Karpas-422 (cell line): ENCODE results near the gene FAM53B. TPM values are rescaled to one million over a fixed set of nuclear protein-coding genes. Genes with fewer than 3 reads are reported as not detected.

Source experiments
- DNase-seq: peaks from one replicate; pipeline ENCODE4 v3.0.0-alpha.2; 2015
- H2AFZ ChIP-seq: fragments of 200-600 bp; sonication (generic); 2 replicates; pipeline ENCODE4 v1.6.1; 2014; ENCODE audit warnings: antibody characterized with exemption, low read length, mixed read lengths
- H3K27ac ChIP-seq: fragments of 200-600 bp; sonication (generic); 2 replicates; pipeline ENCODE4 v1.5.1; 2014; ENCODE audit warnings: mild to moderate bottlenecking, low read length, moderate library complexity
- H3K27me3 ChIP-seq: fragments of 200-600 bp; sonication (generic); 2 replicates; pipeline ENCODE4 v1.6.1; 2014; ENCODE audit warnings: low read length, mixed read lengths
- H3K36me3 ChIP-seq: fragments of 200-600 bp; sonication (generic); 2 replicates; pipeline ENCODE4 v1.6.1; 2014; ENCODE audit warnings: low read length, mixed read lengths; ENCODE audit not compliant: insufficient read depth
- H3K4me1 ChIP-seq: fragments of 200-600 bp; sonication (generic); 2 replicates; pipeline ENCODE4 v1.6.1; 2014; ENCODE audit warnings: mild to moderate bottlenecking, low read length, mixed read lengths
- H3K4me2 ChIP-seq: fragments of 200-600 bp; sonication (generic); 2 replicates; pipeline ENCODE4 v1.6.1; 2014; ENCODE audit warnings: low read length, low read depth, mild to moderate bottlenecking; ENCODE audit not compliant: poor library complexity, severe bottlenecking
- H3K4me3 ChIP-seq: fragments of 200-600 bp; sonication (generic); 2 replicates; pipeline ENCODE4 v1.5.1; 2014; ENCODE audit warnings: mild to moderate bottlenecking, antibody characterized with exemption, low read length, mixed read lengths
- H3K79me2 ChIP-seq: fragments of 200-600 bp; sonication (generic); 2 replicates; pipeline ENCODE4 v1.6.1; 2014; ENCODE audit warnings: mild to moderate bottlenecking, low read length, mixed read lengths
- H3K9ac ChIP-seq: fragments of 200-600 bp; sonication (generic); 2 replicates; pipeline ENCODE4 v1.6.0; 2014; ENCODE audit warnings: low read length
- H3K9me2 ChIP-seq: fragments of 200-600 bp; sonication (generic), shearing (Covaris generic); replicated peaks from 2 replicates; pipeline ENCODE4 v1.6.0; 2014; ENCODE audit warnings: mild to moderate bottlenecking, low read length, moderate library complexity; ENCODE audit not compliant: insufficient read depth
- H3K9me3 ChIP-seq: fragments of 300-700, 200-600 bp; sonication (generic); 2 replicates; pipeline ENCODE4 v1.6.1; 2014; ENCODE audit warnings: low read length, mixed read lengths
- H4K20me1 ChIP-seq: fragments of 200-600 bp; sonication (generic); 2 replicates; pipeline ENCODE4 v1.6.1; 2014; ENCODE audit warnings: mild to moderate bottlenecking, antibody characterized with exemption, low read length, low read depth; ENCODE audit not compliant: insufficient read depth
- total RNA-seq: library from RNA; depleted of rRNA; stranded (reverse); fragments of >200 nt; shearing (Covaris generic); gene quantifications from 2 replicates; pipeline ENCODE4 v1.2.3, GENCODE V29; 2014; ENCODE audit warnings: low replicate concordance

The FAM53B gene
- total RNA-seq, 1 experiment from 2014 or later, result 72.5 TPM

DNA sequence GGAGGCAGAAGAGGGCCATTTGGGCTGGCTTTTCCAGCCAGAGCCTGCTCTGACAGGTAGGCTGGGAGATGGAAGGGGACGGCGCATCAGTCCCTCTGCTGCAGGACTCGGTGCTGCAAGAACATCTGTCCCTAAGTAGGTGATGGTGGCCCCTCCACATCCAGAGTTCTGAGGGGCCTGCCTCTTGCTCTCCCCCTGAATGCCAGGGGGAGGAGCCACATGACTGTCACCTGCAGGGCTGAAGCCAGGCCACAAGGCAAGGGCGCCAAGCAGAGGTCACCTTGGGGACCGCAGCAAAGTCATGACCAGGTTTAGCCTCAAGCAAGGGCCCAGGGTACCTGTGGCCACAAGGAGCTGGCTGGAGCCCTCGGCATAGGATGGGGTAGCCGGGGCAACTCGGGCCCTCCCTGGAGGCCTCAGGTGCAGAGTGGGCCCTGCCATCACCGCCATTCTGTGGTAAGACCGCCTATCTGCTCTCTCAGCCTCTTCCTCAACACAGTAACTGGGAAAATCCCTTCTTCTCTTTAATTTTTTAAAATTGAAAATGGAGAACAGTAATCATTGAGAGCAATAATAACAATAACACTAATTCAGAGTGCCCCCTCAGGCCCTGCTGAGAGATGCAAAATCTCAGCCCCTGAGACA lies 99.3 kb downstream of the FAM53B start:
- no peak overlapping the region for H3K4me3 ChIP-seq
- no peaks in the 10 kb centered on the region for H3K36me3 ChIP-seq
- H3K4me1 ChIP-seq, result peaks cover 43% of the 10 kb centered on the region
- DNase-seq, result no peak
- peaks cover 100% of the 10 kb centered on the region for H3K79me2 ChIP-seq
- no peak overlapping the region for H3K27ac ChIP-seq
- peaks cover 20% of the 10 kb centered on the region for H4K20me1 ChIP-seq
- no peak overlapping the region for H3K4me2 ChIP-seq
- H3K9ac ChIP-seq, result no peak overlapping the region
- no peaks in the 10 kb centered on the region for H3K27me3 ChIP-seq
- H3K9me2 ChIP-seq, result no peaks in the 10 kb centered on the region
- H2AFZ ChIP-seq, result no peak overlapping the region
- no peaks in the 10 kb centered on the region for H3K9me3 ChIP-seq

DNA sequence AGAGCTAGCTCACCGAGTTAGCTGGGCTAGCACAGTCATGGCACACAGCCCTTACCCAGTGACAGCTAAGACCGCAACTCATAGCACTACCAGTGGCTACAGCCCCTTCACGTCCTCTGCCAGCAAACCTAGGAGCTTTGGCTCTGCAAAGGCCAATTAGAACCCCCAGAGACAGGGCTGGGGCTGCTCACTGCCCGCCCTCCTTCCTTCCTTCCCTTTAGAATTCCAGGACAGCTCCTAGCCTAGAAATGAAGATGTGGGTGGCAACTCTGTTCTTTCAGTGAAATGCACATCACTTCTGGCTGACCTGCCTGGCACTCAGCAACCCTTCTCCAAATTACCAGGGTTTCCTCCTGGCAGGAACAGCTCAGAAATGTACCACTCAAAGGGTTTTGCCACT lies 99.9 kb downstream of the FAM53B start:
- Histone ChIP-seq H3K4me3 (no peak overlapping the region), H3K4me2 (no peak overlapping the region), H3K27me3 (no peaks in the 10 kb centered on the region), H3K36me3 (no peaks in the 10 kb centered on the region), H3K4me1 (peaks cover 39% of the 10 kb centered on the region), H3K27ac (no peak overlapping the region), H3K79me2 (peaks cover 100% of the 10 kb centered on the region), H3K9me3 (no peaks in the 10 kb centered on the region), H4K20me1 (peaks cover 23% of the 10 kb centered on the region), H2AFZ (no peak overlapping the region), H3K9me2 (no peaks in the 10 kb centered on the region), H3K9ac (no peak overlapping the region)
- no peak for DNase-seq

DNA sequence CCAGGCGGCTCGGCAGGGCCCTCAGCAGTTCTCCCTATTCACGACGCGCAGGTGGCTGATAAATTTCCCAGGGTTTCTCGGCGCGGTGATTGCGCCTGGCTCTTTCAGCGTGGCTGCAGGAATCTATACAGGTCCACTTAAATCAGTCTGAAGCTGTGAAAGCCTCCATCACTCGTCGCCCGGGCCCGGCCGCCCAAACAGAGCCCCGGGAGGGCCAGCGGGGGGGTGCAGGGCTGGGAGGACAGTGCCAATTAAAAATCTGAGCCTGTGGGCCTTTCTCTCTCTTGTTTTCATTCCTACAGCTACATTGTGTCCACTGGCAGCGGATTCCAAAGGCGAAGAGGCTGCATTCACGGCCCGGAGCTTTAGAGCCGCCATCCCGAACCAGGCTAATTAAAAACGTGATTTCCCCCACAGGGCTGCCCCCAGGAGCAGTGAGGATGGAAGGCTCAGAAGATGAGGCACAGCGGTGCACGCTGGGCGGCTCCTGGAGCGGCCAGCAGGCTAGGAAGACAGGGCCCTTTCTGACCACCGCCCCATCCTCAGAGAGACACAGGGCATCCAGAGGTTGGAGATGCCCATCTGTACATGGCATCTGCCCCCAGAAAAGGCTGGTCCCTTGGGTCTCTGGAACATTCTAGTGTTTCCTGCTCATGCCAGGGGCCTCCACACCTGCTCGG lies 100.7 kb downstream of the FAM53B start:
- Histone ChIP-seq H3K79me2 (peaks cover 100% of the 10 kb centered on the region), H3K27ac (no peak overlapping the region), H3K9me2 (no peaks in the 10 kb centered on the region), H3K27me3 (no peaks in the 10 kb centered on the region), H3K9ac (no peak overlapping the region), H3K9me3 (no peaks in the 10 kb centered on the region), H3K4me3 (no peak overlapping the region), H2AFZ (no peak overlapping the region), H3K36me3 (no peaks in the 10 kb centered on the region), H3K4me2 (no peak overlapping the region), H3K4me1 (peaks cover 38% of the 10 kb centered on the region), H4K20me1 (peaks cover 28% of the 10 kb centered on the region)
- DNase-seq, result no peak

DNA sequence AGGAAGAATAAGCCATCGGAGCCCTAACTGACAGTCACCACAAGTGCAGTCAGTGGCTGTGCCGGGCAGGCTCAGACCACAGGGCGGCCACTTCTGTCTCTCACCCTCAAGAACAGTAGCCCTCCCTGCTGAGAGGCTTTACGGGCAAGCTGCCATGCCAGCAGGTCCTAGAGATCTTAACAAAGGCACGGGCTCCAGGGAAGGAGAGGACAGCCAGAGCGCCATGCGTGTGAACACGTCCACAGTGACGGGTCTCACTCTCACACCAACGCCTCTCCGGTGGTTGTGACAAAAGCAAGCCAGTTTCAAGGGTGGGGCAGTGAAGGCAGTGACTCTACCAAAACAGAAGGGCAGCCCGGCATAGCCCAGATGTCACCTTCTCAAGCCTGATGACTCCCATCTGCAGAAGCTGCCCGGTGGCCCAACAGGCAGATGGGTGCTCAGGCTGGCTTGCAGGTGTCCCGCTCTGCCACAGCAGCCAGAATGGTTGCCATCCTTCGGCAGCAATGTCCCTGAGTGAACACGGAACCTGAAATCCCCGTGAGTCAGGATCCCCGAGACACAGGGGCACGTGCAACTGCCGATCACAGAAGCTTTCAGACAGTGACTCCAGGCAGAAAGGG lies 102.0 kb downstream of the FAM53B start:
- Histone ChIP-seq H3K4me3 (no peak overlapping the region), H3K9me2 (no peaks in the 10 kb centered on the region), H3K27ac (no peak overlapping the region), H3K27me3 (no peaks in the 10 kb centered on the region), H2AFZ (no peak overlapping the region), H4K20me1 (peaks cover 25% of the 10 kb centered on the region), H3K9ac (no peak overlapping the region), H3K79me2 (peaks cover 97% of the 10 kb centered on the region), H3K4me2 (no peak overlapping the region), H3K36me3 (0 out of 2 replicates have a peak, but pooled peaks cover 3% of the 10 kb centered on the region), H3K9me3 (no peaks in the 10 kb centered on the region), H3K4me1 (peaks cover 32% of the 10 kb centered on the region)
- no peak for DNase-seq

DNA sequence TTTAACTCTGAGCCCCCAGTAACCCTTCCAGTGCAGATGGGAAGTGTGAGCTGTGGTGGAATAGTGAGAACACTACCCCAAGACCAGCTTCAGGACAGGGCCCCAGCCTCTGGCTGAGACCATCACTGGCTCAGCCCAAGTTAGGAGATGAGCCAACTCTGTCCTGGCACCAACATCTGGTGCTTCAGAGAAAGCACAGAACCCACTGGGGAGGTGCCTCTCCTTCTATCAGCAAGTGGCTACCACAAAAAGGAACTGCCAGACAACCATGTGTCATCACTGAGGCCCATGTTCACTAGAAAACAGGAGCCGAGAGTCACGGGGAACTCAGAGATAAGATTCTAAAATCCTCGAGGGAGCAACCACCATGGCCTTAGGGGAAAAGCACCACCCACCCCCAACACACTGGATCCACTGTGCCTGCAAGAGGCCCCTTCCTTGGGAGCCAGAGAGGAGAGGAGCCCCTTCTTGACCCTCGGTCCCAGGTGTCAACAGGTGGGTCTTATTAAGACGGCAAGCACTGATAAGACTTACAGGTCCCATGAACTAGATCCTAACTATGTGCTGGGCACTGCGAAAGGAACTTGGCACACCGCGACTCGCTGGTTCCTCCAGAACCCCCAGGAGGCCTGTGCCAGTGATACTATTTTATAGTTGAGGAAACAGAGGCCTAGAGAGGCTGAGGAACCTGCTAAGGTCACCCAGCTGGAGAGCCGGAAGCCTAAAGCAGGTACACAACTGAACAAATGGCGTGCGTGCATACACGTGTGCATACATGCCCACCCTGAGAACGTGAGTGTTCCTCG lies 102.7 kb downstream of the FAM53B start:
- no peak overlapping the region for H3K4me2 ChIP-seq
- 0 out of 2 replicates have a peak, but pooled peaks cover 6% of the 10 kb centered on the region for H3K36me3 ChIP-seq
- H3K4me1 ChIP-seq, result peaks cover 27% of the 10 kb centered on the region
- no peaks in the 10 kb centered on the region for H3K9me2 ChIP-seq
- no peak overlapping the region for H3K4me3 ChIP-seq
- no peak for DNase-seq
- peak overlapping the region; percentile 9; the same call in 1 of the 2 replicates for H3K27ac ChIP-seq
- no peak overlapping the region for H2AFZ ChIP-seq
- no peaks in the 10 kb centered on the region for H3K9me3 ChIP-seq
- H3K27me3 ChIP-seq, result no peaks in the 10 kb centered on the region
- peaks cover 21% of the 10 kb centered on the region for H4K20me1 ChIP-seq
- no peak overlapping the region for H3K9ac ChIP-seq
- H3K79me2 ChIP-seq, result peaks cover 97% of the 10 kb centered on the region

DNA sequence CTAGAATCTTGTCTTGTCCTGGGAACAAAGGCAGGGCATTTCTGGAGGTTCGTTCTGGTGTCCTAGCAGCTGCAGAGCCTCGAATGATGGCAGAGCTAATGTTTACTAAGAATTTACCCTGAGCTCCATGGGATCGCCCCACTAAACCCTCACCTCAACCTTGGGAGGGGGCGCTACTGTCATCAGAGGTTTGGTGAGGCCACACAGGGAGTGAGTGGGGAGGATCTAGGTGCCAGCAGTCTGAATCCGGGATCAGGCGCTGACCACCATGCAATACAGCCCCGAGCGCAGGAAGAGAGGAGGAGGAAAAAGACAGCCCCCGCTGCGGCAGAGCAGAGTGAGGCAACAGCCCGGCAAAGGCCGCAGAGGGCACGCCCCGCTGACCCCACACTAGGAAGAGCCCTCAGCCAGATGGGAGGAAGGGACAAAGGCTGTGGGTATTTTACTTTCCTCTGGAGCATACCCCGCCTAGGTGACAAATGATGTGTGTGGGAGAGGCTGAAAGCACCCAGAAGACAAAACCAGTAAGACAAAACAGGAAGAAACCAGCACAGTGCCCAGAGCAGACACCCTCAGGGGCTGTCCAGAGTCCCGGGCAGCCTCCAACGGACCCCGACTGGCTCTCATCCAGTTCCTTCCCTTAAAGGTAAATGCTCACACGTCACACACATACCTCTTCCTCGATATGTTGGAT lies 103.5 kb downstream of the FAM53B start:
- Histone ChIP-seq H3K9me2 (no peaks in the 10 kb centered on the region), H3K79me2 (peaks cover 96% of the 10 kb centered on the region), H3K27ac (peak overlapping the region; percentile 9; the same call in 1 of the 2 replicates), H2AFZ (no peak overlapping the region), H3K36me3 (peaks cover 10% of the 10 kb centered on the region; the same call in 1 of the 2 replicates), H3K9ac (no peak overlapping the region), H3K4me2 (no peak overlapping the region), H3K27me3 (no peaks in the 10 kb centered on the region), H3K4me1 (peaks cover 21% of the 10 kb centered on the region), H3K4me3 (no peak overlapping the region), H3K9me3 (no peaks in the 10 kb centered on the region), H4K20me1 (peaks cover 25% of the 10 kb centered on the region)
- no peak for DNase-seq

DNA sequence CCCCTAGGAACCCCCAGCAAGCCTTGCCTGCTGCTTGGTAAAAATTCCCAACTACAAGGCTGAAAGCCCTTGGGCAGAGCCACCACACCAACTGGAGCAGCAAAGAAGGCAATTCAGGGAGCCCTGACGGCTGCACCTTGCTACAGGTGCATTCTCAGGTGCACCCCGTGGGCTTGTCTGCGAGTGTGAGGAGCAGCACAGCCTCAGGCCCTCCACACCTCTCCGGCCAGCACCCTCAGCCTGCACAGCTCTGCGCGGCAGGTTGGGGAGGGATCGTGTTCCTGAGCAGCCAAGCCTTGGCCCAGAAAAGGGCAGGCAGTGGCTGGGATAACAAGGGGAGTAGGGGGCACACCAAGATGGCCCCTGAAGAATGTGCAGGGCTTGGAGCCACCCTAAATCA lies 104.1 kb downstream of the FAM53B start:
- peaks cover 12% of the 10 kb centered on the region; the same call in 1 of the 2 replicates for H3K36me3 ChIP-seq
- no peaks in the 10 kb centered on the region for H3K27me3 ChIP-seq
- H4K20me1 ChIP-seq, result peaks cover 28% of the 10 kb centered on the region
- no peaks in the 10 kb centered on the region for H3K9me3 ChIP-seq
- no peak overlapping the region for H3K27ac ChIP-seq
- H3K4me2 ChIP-seq, result no peak overlapping the region
- no peak overlapping the region for H3K9ac ChIP-seq
- peaks cover 20% of the 10 kb centered on the region for H3K4me1 ChIP-seq
- H3K79me2 ChIP-seq, result peaks cover 96% of the 10 kb centered on the region
- H3K4me3 ChIP-seq, result no peak overlapping the region
- no peak overlapping the region for H2AFZ ChIP-seq
- no peak for DNase-seq
- H3K9me2 ChIP-seq, result no peaks in the 10 kb centered on the region
